ENCODE measurements around the gene DPY30.

The DPY30 gene

GRCh38 chr2:32061973-32062861 is 22.6 kb upstream of the DPY30 start:
- TF ChIP-seq TAF1 (IDR thresholded peaks at IDR 0.05; ENCODE audit: borderline replicate concordance, insufficient read depth, low read length) (no peak), REST (IDR thresholded peaks at IDR 0.05; ENCODE audit: insufficient read depth in 1 of 2, low read depth in 2 of 2, low read length in 2 of 2) (no peak), SIN3A (IDR thresholded peaks at IDR 0.05; ENCODE audit: borderline replicate concordance, insufficient read depth, low read length) (no peak), FOXP2 (optimal IDR thresholded peaks at IDR 0.05; ENCODE audit: borderline replicate concordance, extremely low read depth, extremely low read length, insufficient read depth) (no peak), POLR2AphosphoS5 (IDR thresholded peaks at IDR 0.05; ENCODE audit: low read depth, low read length) (no peak)

GRCh38 chr2:32061430-32061829 is 21.8 kb upstream of the DPY30 start:
- no peak for TF ChIP-seq REST (IDR thresholded peaks at IDR 0.05; ENCODE audit: insufficient read depth in 1 of 2, low read depth in 2 of 2, low read length in 2 of 2)
- TF ChIP-seq SIN3A (IDR thresholded peaks at IDR 0.05; ENCODE audit: borderline replicate concordance, insufficient read depth, low read length): no peak

GRCh38 chr2:32060266-32060665 is 20.7 kb upstream of the DPY30 start:
- TF ChIP-seq TAF1 (IDR thresholded peaks at IDR 0.05; ENCODE audit: borderline replicate concordance, insufficient read depth, low read length): no peak
- TF ChIP-seq SIN3A (IDR thresholded peaks at IDR 0.05; ENCODE audit: borderline replicate concordance, insufficient read depth, low read length): no peak
- TF ChIP-seq REST (IDR thresholded peaks at IDR 0.05; ENCODE audit: insufficient read depth in 1 of 2, low read depth in 2 of 2, low read length in 2 of 2): no peak
- TF ChIP-seq FOXP2 (optimal IDR thresholded peaks at IDR 0.05; ENCODE audit: borderline replicate concordance, extremely low read depth, extremely low read length, insufficient read depth): no peak
- TF ChIP-seq POLR2AphosphoS5 (IDR thresholded peaks at IDR 0.05; ENCODE audit: low read depth, low read length): no peak

- no peak for TF ChIP-seq TAF1 (IDR thresholded peaks at IDR 0.05; ENCODE audit: borderline replicate concordance, insufficient read depth, low read length)
- TF ChIP-seq POLR2AphosphoS5 (IDR thresholded peaks at IDR 0.05; ENCODE audit: low read depth, low read length): no peak
- no peak for TF ChIP-seq REST (IDR thresholded peaks at IDR 0.05; ENCODE audit: insufficient read depth in 1 of 2, low read depth in 2 of 2, low read length in 2 of 2)
- no peak for TF ChIP-seq FOXP2 (optimal IDR thresholded peaks at IDR 0.05; ENCODE audit: borderline replicate concordance, extremely low read depth, extremely low read length, insufficient read depth)
- no peak for TF ChIP-seq SIN3A (IDR thresholded peaks at IDR 0.05; ENCODE audit: borderline replicate concordance, insufficient read depth, low read length)
Measured at GRCh38 chr2:32058130-32058529, 18.5 kb upstream of the DPY30 start.
